Mammary epithelial cell (primary cell): ENCODE results near the gene CPT1C.

Experiments
- CTCF ChIP-seq, 2 donors: IDR thresholded peaks in 1 of 2; conservative IDR thresholded peaks in 1 of 2; 2 replicates each; pipeline ENCODE4 v1.5.1; 2011 to 2012; ENCODE audit warnings: inconsistent platforms in 2 of 2, low read length in 2 of 2, mild to moderate bottlenecking in 2 of 2, control low read depth in 1 of 2, low read depth in 1 of 2; ENCODE audit not compliant: insufficient read depth in 1 of 2; ENCODE audit errors: extremely low read depth in 1 of 2
- EZH2 ChIP-seq: IDR thresholded peaks from 2 replicates; pipeline ENCODE4 v1.6.1; 2012; ENCODE audit warnings: low read length, inconsistent platforms, borderline replicate concordance

DNA sequence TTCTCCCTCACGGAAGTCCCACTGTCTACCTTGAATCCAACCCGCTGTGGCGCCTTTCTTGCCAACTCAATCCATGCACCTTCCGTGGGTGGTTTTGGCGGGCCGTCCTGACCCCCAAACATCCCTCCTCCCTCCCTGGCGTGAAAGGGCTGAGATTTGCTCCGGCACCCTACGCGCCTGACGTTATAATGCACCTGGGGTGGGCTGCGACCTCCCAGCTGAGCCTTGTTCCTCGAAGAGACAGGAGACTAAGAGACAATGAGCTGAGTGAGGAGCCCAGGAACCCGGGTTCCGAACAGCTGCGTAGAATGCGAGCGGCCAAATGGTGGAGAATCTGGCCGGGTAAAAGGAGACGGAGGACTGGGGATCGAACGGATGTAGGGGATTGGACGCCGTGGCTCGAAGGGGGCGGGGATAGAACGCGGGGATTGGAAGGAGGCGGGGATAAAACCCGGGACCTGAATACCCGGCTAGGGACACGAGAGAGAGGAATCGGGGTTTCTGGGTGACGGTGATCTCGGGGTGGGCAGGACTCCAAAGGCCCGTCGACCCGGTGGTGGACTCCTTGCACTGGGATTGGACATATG is at the start of gene CPT1C:
- no peak for TF ChIP-seq CTCF (conservative IDR thresholded peaks at IDR 0.05 in 1 of 2, IDR thresholded peaks at IDR 0.05 in 1 of 2; ENCODE audit: extremely low read depth in 1 of 2, insufficient read depth in 1 of 2, low read depth in 1 of 2, low read length in 2 of 2)
- TF ChIP-seq EZH2: no peak
